NT2/D1 (cell line): ENCODE data around the gene RABGGTA.

ENCODE experiments used
- DNase-seq: peaks from one replicate; pipeline ENCODE4 v3.0.0-alpha.2; 2011; ENCODE audit warnings: low read depth, low spot score
- H3K27me3 ChIP-seq: 2 replicates; pipeline ENCODE4 v1.6.0; 2011; ENCODE audit warnings: mild to moderate bottlenecking; ENCODE audit not compliant: insufficient read length, insufficient read depth
- H3K36me3 ChIP-seq: 2 replicates; pipeline ENCODE4 v1.6.1; 2011; ENCODE audit warnings: mild to moderate bottlenecking, low read length, mixed read lengths; ENCODE audit not compliant: insufficient read depth, insufficient read length
- H3K4me1 ChIP-seq: 2 replicates; pipeline ENCODE4 v1.5.1; 2011; ENCODE audit not compliant: insufficient read depth, insufficient read length
- H3K4me3 ChIP-seq: 2 replicates; pipeline ENCODE4 v1.5.1; 2011; ENCODE audit warnings: low read depth; ENCODE audit not compliant: insufficient read length
- H3K9ac ChIP-seq: 2 replicates; pipeline ENCODE4 v1.6.0; 2011; ENCODE audit warnings: low read depth; ENCODE audit not compliant: insufficient read length
- H3K9me3 ChIP-seq: 2 replicates; pipeline ENCODE4 v1.5.1; 2011; ENCODE audit warnings: mild to moderate bottlenecking, low read length; ENCODE audit not compliant: insufficient read depth
- SUZ12 ChIP-seq: IDR thresholded peaks from 2 replicates; pipeline ENCODE4 v1.6.1; 2011; ENCODE audit not compliant: insufficient read length, insufficient read depth; ENCODE audit errors: extremely low read depth
- YY1 ChIP-seq: IDR thresholded peaks from 2 replicates; pipeline ENCODE4 v1.6.1; 2011; ENCODE audit not compliant: insufficient read length, insufficient read depth
- ZNF274 ChIP-seq: IDR thresholded peaks from 2 replicates; pipeline ENCODE4 v1.6.1; 2011; ENCODE audit warnings: mild to moderate bottlenecking, low read depth, low read length

RABGGTA gene

DNA sequence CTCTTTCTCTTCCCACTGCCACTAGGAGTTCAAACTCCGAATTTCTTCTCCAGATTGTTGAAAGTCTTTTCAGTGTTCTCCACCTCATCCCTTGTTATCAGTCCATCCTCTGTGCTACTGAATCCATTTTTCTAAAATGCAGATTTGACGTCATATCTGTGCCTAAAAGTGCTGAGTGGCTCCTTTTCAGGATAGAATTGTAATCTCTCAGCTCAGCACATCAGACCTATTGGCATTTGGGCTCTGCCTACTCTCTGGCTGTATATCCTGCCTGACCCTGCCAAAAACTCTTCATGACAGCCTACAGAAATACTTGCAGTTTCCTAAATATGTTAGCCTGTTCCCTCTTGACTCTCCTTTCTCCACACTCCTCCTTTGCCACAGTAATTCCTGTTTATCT, 1.1 kb upstream of the RABGGTA start:
- Histone ChIP-seq H3K9ac (no peak overlapping the region), H3K27me3 (no peaks in the 10 kb centered on the region), H3K9me3 (no peaks in the 10 kb centered on the region), H3K4me3 (no peak overlapping the region), H3K36me3 (peaks cover 28% of the 10 kb centered on the region), H3K4me1 (no peaks in the 10 kb centered on the region)
- DNase-seq = no peak
- no peak for TF ChIP-seq ZNF274
- TF ChIP-seq YY1 = no peak
- TF ChIP-seq SUZ12 = no peak

DNA sequence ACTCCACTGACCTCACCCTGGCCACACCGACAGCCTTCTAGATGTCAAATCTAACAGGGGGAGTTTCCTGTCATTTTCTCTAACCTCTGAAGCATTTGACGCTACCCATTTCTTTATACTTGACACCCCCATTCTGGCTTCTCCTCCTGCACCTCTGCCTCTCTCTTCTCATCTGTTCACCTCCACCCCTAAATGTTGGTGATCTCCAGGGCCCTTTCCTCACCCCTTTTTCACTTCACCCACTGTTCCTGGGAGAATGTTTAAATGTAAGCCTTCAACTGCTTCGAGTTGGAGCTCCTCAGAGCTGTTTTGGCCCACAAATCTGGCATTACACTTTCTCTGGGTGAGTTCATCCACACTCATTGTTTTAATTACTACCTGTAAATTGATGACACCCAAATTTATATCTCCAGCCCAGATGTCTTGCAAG, 452 bp upstream of the RABGGTA start:
- Histone ChIP-seq H3K27me3 (no peaks in the 10 kb centered on the region), H3K4me3 (peak overlapping the region; percentile 81), H3K36me3 (peaks cover 32% of the 10 kb centered on the region), H3K4me1 (no peaks in the 10 kb centered on the region), H3K9ac (peak overlapping the region; percentile 58), H3K9me3 (no peaks in the 10 kb centered on the region)
- DNase-seq = no peak
- no peak for TF ChIP-seq SUZ12
- no peak for TF ChIP-seq ZNF274
- no peak for TF ChIP-seq YY1

GRCh38 chr14:24270537-24271133, 762 bp downstream of the RABGGTA start:
- peak overlapping the region; percentile 87 for H3K9ac ChIP-seq
- no peaks in the 10 kb centered on the region for H3K9me3 ChIP-seq
- no peak for TF ChIP-seq YY1
- TF ChIP-seq ZNF274 = no peak
- TF ChIP-seq SUZ12 = no peak
- H3K4me1 ChIP-seq = no peaks in the 10 kb centered on the region
- H3K4me3 ChIP-seq = peak overlapping the region; percentile 81
- peaks cover 40% of the 10 kb centered on the region for H3K36me3 ChIP-seq
- H3K27me3 ChIP-seq = no peaks in the 10 kb centered on the region
- DNase-seq = no peak

GRCh38 chr14:24269910-24270536, 1.4 kb downstream of the RABGGTA start:
- H3K9ac ChIP-seq = peak overlapping the region; percentile 42
- peaks cover 45% of the 10 kb centered on the region for H3K36me3 ChIP-seq
- H3K9me3 ChIP-seq = no peaks in the 10 kb centered on the region
- no peak for TF ChIP-seq ZNF274
- TF ChIP-seq YY1 = no peak
- TF ChIP-seq SUZ12 = no peak
- H3K4me1 ChIP-seq = no peaks in the 10 kb centered on the region
- H3K4me3 ChIP-seq = peak overlapping the region; percentile 81
- H3K27me3 ChIP-seq = no peaks in the 10 kb centered on the region
- no peak for DNase-seq

- TF ChIP-seq ZNF274 (no peak), SUZ12 (no peak), YY1 (no peak)
- Histone ChIP-seq H3K9ac (no peak overlapping the region), H3K4me1 (peaks cover under 1% of the 10 kb centered on the region), H3K9me3 (no peaks in the 10 kb centered on the region), H3K4me3 (no peak overlapping the region), H3K36me3 (peaks cover 45% of the 10 kb centered on the region), H3K27me3 (no peaks in the 10 kb centered on the region)
- DNase-seq = no peak
Measured at GRCh38 chr14:24269368-24269767, 2.0 kb downstream of the RABGGTA start.

DNA sequence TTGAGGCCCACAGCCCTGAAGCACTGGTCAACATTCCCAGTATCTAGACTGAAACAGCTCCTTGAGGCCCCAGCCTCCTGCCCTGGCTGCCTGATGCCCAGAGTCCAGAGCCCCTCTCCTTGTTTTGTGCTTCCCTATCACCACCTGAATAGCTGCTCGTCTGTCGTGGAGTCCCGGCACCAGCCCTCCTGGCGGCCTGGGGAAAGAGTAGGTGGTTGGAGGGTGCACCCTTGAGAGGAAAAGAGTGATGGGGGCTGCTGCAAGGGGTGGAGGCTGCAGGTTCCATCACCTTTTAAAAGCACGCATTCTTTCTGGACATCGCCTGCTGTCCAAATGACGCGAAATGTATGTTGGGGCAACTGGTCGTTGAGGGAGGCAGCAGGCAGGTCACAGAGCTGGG, 3.2 kb downstream of the RABGGTA start:
- Histone ChIP-seq H3K9me3 (no peaks in the 10 kb centered on the region), H3K4me3 (no peak overlapping the region), H3K4me1 (peaks cover 5% of the 10 kb centered on the region), H3K27me3 (no peaks in the 10 kb centered on the region), H3K36me3 (peaks cover 41% of the 10 kb centered on the region), H3K9ac (no peak overlapping the region)
- TF ChIP-seq SUZ12 (no peak), ZNF274 (no peak), YY1 (no peak)
- no peak for DNase-seq

DNA sequence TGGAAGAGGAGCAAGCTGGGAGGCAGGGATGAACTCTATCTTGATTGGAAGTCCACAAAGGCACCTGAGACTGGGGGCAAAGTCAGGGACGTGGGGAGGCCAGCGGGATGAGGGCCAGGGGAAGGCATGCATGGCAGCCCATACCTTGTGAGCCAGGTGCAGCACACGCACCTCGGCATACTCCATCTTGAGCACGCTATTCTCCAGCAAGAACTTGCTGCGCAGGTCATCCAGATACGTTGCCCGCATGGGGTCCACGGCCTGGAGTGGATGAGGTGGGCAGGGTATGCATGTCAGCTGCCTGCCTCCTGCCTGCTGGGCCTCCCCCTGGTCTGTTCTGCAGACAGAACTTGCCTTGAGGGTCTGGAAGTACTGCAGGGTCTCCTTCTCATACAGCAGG, 3.9 kb downstream of the RABGGTA start:
- Histone ChIP-seq H3K9me3 (no peaks in the 10 kb centered on the region), H3K4me1 (peaks cover 8% of the 10 kb centered on the region), H3K4me3 (no peak overlapping the region), H3K9ac (no peak overlapping the region), H3K36me3 (peaks cover 41% of the 10 kb centered on the region), H3K27me3 (no peaks in the 10 kb centered on the region)
- no peak for TF ChIP-seq YY1
- TF ChIP-seq SUZ12 = no peak
- no peak for TF ChIP-seq ZNF274
- DNase-seq = no peak
